ENCODE data around the gene CCNI2.

- TF ChIP-seq CTCF (IDR thresholded peaks at IDR 0.05) (no peak), POLR2A (IDR thresholded peaks at IDR 0.05) (no peak), EP300 (IDR thresholded peaks at IDR 0.05) (no peak)
Measured at GRCh38 chr5:132762246-132763000, 15.2 kb downstream of the CCNI2 start.

All from tibial nerve (tissue), 4 donors.